OCI-LY7 (cell line): ENCODE data around the gene SUPT20HL2.

ENCODE experiments used
- EZH2phosphoT487 ChIP-seq: fragments of 200-600 bp; sonication (generic); IDR thresholded peaks from 2 replicates; pipeline ENCODE4 v1.6.1; 2018; ENCODE audit warnings: low read depth, borderline replicate concordance, mild to moderate bottlenecking, mixed run types, antibody characterized with exemption, low read length, moderate library complexity, mixed read lengths
- TF ChIP-seq, protein P1 (sequence below): fragments of 200-600 bp; sonication (generic); conservative IDR thresholded peaks from 2 replicates; pipeline ENCODE4 v1.5.1; 2014; ENCODE audit warnings: mild to moderate bottlenecking, antibody characterized with exemption, low read length, moderate library complexity, mixed read lengths

GRCh38 chrX:24262309-24262708 lies 51.6 kb downstream of the SUPT20HL2 start:
- TF ChIP-seq, protein P1, sequence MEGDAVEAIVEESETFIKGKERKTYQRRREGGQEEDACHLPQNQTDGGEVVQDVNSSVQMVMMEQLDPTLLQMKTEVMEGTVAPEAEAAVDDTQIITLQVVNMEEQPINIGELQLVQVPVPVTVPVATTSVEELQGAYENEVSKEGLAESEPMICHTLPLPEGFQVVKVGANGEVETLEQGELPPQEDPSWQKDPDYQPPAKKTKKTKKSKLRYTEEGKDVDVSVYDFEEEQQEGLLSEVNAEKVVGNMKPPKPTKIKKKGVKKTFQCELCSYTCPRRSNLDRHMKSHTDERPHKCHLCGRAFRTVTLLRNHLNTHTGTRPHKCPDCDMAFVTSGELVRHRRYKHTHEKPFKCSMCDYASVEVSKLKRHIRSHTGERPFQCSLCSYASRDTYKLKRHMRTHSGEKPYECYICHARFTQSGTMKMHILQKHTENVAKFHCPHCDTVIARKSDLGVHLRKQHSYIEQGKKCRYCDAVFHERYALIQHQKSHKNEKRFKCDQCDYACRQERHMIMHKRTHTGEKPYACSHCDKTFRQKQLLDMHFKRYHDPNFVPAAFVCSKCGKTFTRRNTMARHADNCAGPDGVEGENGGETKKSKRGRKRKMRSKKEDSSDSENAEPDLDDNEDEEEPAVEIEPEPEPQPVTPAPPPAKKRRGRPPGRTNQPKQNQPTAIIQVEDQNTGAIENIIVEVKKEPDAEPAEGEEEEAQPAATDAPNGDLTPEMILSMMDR = no peak
- TF ChIP-seq EZH2phosphoT487 = no peak
